Liver (tissue), 9 donors: ENCODE results near the gene AIG1. TPM values are rescaled to one million over a fixed set of nuclear protein-coding genes. Genes with fewer than 3 reads are reported as not detected.

Source experiments
- DNase-seq: peaks from one replicate; pipeline ENCODE4 v3.0.0-alpha.2; 2017; ENCODE audit warnings: low spot score
- H3K27ac ChIP-seq, 2 donors: one replicate each; pipeline ENCODE4 v1.7.0; 2013; ENCODE audit warnings: inconsistent platforms in 2 of 2, low read length in 2 of 2, control low read depth in 1 of 2, low read depth in 1 of 2, mild to moderate bottlenecking in 1 of 2
- H3K27me3 ChIP-seq, 4 donors: one replicate each; pipeline versions ENCODE4 v1.6.1 to v1.7.0; 2013; ENCODE audit warnings: low read length in 3 of 4, inconsistent platforms in 1 of 4, mild to moderate bottlenecking in 1 of 4, moderate library complexity in 1 of 4; ENCODE audit not compliant: control insufficient read depth in 4 of 4, insufficient read depth in 4 of 4
- H3K36me3 ChIP-seq, 4 donors: one replicate each; pipeline versions ENCODE4 v1.6.1 to v1.7.0; 2013; ENCODE audit warnings: low read length in 3 of 4, mild to moderate bottlenecking in 3 of 4, low read depth in 1 of 4, moderate library complexity in 1 of 4; ENCODE audit not compliant: control insufficient read depth in 4 of 4, insufficient read depth in 3 of 4
- H3K4me1 ChIP-seq, 4 donors: one replicate each; pipeline versions ENCODE4 v1.6.1 to v1.7.0; 2013; ENCODE audit warnings: low read length in 3 of 4, mild to moderate bottlenecking in 3 of 4, moderate library complexity in 1 of 4; ENCODE audit not compliant: control insufficient read depth in 4 of 4, insufficient read depth in 4 of 4
- H3K4me3 ChIP-seq, 3 donors: one replicate each; pipeline versions ENCODE4 v1.6.1 to v1.7.0; 2013; ENCODE audit warnings: low read length in 3 of 3, control low read depth in 1 of 3, low read depth in 1 of 3, mild to moderate bottlenecking in 1 of 3
- H3K9ac ChIP-seq, 2 donors: one replicate each; pipeline ENCODE4 v1.7.0; 2013; ENCODE audit warnings: low read length in 2 of 2, mild to moderate bottlenecking in 2 of 2, moderate library complexity in 2 of 2, control low read depth in 1 of 2, low read depth in 1 of 2
- H3K9me3 ChIP-seq, 4 donors: one replicate each; pipeline versions ENCODE4 v1.6.1 to v1.7.0; 2013; ENCODE audit warnings: low read length in 3 of 4; ENCODE audit not compliant: control insufficient read depth in 4 of 4
- EGR1 ChIP-seq, 2 donors: IDR thresholded peaks; 2 replicates each; pipeline ENCODE4 v1.6.1; 2016 to 2018; ENCODE audit warnings: antibody characterized with exemption in 2 of 2, low read depth in 2 of 2
- FOXA1 ChIP-seq: IDR thresholded peaks from 2 replicates; pipeline ENCODE4 v1.6.1; 2016; ENCODE audit warnings: antibody characterized with exemption
- GABPA ChIP-seq, 2 donors: IDR thresholded peaks in 1 of 2; conservative IDR thresholded peaks in 1 of 2; 2 replicates each; pipeline ENCODE4 v1.6.1; 2016; ENCODE audit warnings: antibody characterized with exemption in 2 of 2, mild to moderate bottlenecking in 1 of 2, moderate library complexity in 1 of 2
- HNF4A ChIP-seq, 2 donors: conservative IDR thresholded peaks; 2 replicates each; pipeline ENCODE4 v1.6.1; 2016; ENCODE audit warnings: antibody characterized with exemption in 2 of 2, mild to moderate bottlenecking in 2 of 2
- HNF4G ChIP-seq: IDR thresholded peaks from 2 replicates; pipeline ENCODE4 v1.6.1; 2016; ENCODE audit warnings: antibody characterized with exemption
- REST ChIP-seq: IDR thresholded peaks from 2 replicates; pipeline ENCODE4 v1.6.1; 2016; ENCODE audit warnings: antibody characterized with exemption, mild to moderate bottlenecking
- SP1 ChIP-seq: IDR thresholded peaks from 2 replicates; pipeline ENCODE4 v1.6.1; 2018; ENCODE audit warnings: antibody characterized with exemption, mild to moderate bottlenecking
- YY1 ChIP-seq: IDR thresholded peaks from 2 replicates; pipeline ENCODE4 v1.6.1; 2016; ENCODE audit warnings: antibody characterized with exemption, mild to moderate bottlenecking
- WGBS: extraction: QIAGEN DNeasy Blood & Tissue Kit; methylation state at CpG from one replicate; pipeline ENCODE4 v1.1.7; 2013; 5-methylcytosine and 5-hydroxymethylcytosine counted together
- polyA plus RNA-seq, 2 donors: library from polyadenylated mRNA; stranded (reverse) in 1 of 2; unstranded in 1 of 2; fragments of 200-250 nt in 1 of 2; fragments of >200 nt in 1 of 2; fragmentation: Nextera tagmentation in 1 of 2; extraction: Ambion mirVana in 1 of 2; gene quantifications; one replicate each; pipeline versions ENCODE4 v1.2.1 to v1.2.3, GENCODE V29; 2013 to 2015
- total RNA-seq, 2 donors: library from RNA; depleted of rRNA; stranded (reverse); fragments of >200 nt; gene quantifications; one replicate each; pipeline ENCODE4 v1.2.3, GENCODE V29; 2014
- TF ChIP-seq, protein P1 (sequence below): IDR thresholded peaks from 2 replicates; pipeline ENCODE4 v1.6.1; 2016; ENCODE audit warnings: antibody characterized with exemption
- donor health status: healthy.
- donor health status: healthy.
- donor health status: healthy.
- donor health status: healthy.
- donor health status: healthy.

The AIG1 gene
- total and polyA plus RNA-seq, 4 donors = 74.8 to 169 (median 121) TPM

- Histone ChIP-seq H3K9ac (no peak overlapping the region), H3K4me3 (no peak overlapping the region), H3K4me1 (peaks cover 0 to 44% (median 19%) of the 10 kb centered on the region in 4 donors), H3K27ac (no peak overlapping the region), H3K36me3 (no peaks in the 10 kb centered on the region), H3K27me3 (no peaks in the 10 kb centered on the region), H3K9me3 (no peaks in the 10 kb centered on the region)
- no peak for DNase-seq
- TF ChIP-seq, protein P1, sequence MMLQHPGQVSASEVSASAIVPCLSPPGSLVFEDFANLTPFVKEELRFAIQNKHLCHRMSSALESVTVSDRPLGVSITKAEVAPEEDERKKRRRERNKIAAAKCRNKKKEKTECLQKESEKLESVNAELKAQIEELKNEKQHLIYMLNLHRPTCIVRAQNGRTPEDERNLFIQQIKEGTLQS = no peak
- WGBS = 93% methylated on average over 4 of the region's 4 CpGs
Observed at GRCh38 chr6:143110572-143110971, 49.9 kb downstream of the AIG1 start.

DNA sequence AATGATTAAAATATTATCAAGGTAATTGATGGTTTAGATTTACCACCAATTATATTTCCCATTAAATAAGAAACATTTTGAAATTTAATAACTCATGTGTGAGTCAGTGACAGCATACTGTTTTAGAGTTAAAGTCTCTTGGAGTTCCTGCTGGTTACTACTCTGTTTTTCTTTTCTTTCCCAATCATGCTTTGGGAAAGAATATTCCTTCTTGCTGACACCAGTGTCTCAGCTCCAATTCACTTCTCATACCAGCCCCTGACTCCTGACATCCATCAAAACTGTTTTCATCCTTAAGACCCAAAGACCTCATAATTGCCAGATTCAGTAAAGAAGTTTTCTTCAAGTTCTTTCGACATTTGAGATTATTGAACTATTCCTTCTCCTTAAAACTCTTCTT is 50.3 kb downstream of the AIG1 start:
- Histone ChIP-seq H3K9ac (no peak overlapping the region), H3K27ac (no peak overlapping the region), H3K4me3 (no peak overlapping the region), H3K27me3 (no peaks in the 10 kb centered on the region), H3K9me3 (no peaks in the 10 kb centered on the region), H3K36me3 (no peaks in the 10 kb centered on the region), H3K4me1 (peaks cover 0 to 44% (median 19%) of the 10 kb centered on the region in 4 donors)
- TF ChIP-seq HNF4A (conservative IDR thresholded peaks at IDR 0.05) (no peak), EGR1 (IDR thresholded peaks at IDR 0.05; ENCODE audit: low read depth in 2 of 2) (no peak)
- DNase-seq = no peak
- WGBS = 91% methylated on average over 1 of the region's 1 CpG

- TF ChIP-seq EGR1 (IDR thresholded peaks at IDR 0.05; ENCODE audit: low read depth in 2 of 2) (no peak), HNF4G (no peak), FOXA1 (no peak), HNF4A (conservative IDR thresholded peaks at IDR 0.05) (no peak)
- H3K9ac ChIP-seq = no peak overlapping the region
- H3K27me3 ChIP-seq = no peaks in the 10 kb centered on the region
- H3K4me1 ChIP-seq = peaks cover 0 to 39% (median 19%) of the 10 kb centered on the region in 4 donors
- no peak for DNase-seq
- WGBS = 87% methylated on average over 4 of the region's 4 CpGs
- peak overlapping the region in 1 of 2 donors; percentile 82 for H3K27ac ChIP-seq
- H3K4me3 ChIP-seq = no peak overlapping the region
- no peaks in the 10 kb centered on the region for H3K36me3 ChIP-seq
- no peaks in the 10 kb centered on the region for H3K9me3 ChIP-seq
Observed at GRCh38 chr6:143111443-143111842, 50.8 kb downstream of the AIG1 start.

DNA sequence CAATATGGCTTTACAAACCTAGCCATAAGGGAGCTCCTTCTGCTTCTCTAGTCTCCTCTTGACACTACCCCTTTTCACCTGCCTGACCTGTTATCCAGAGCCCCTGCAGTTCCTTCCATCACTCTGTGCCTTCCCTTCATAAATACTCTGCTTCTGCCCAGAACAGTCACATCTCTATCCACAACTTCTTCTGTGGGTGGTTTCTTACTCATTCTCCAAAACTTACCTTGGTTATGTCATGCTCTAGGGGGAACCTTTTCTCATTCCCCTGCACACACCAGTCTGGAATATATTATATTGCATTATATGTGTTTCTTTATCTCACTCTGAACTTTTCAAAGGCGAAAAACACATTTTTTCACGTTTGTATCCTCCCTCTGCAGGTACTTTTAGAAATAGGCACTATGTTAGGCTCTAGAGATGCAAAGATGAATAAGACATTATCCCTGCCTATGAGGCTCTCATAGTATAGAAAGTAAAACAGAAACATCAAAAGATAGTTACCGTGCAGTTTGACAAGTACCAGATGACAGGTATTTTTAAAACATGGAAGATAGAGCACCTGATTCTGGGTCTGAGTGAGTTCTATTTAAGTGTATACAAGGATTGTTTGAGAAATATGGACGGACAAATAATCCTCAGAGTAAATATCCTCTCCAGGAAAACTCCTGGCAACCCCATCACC is 51.5 kb downstream of the AIG1 start:
- 66% methylated on average over 4 of the region's 4 CpGs for WGBS
- H3K4me3 ChIP-seq = no peak overlapping the region
- no peaks in the 10 kb centered on the region for H3K36me3 ChIP-seq
- H3K9ac ChIP-seq = no peak overlapping the region
- no peak for DNase-seq
- TF ChIP-seq GABPA (IDR thresholded peaks at IDR 0.05 in 1 of 2, conservative IDR thresholded peaks at IDR 0.05 in 1 of 2) = no peak
- TF ChIP-seq YY1 = peak; percentile 16
- TF ChIP-seq HNF4G = no peak
- TF ChIP-seq REST = no peak
- TF ChIP-seq, protein P1 = no peak
- no peak for TF ChIP-seq SP1
- no peak for TF ChIP-seq EGR1 (IDR thresholded peaks at IDR 0.05; ENCODE audit: low read depth in 2 of 2)
- H3K4me1 ChIP-seq = peaks cover 0 to 31% (median 15%) of the 10 kb centered on the region in 4 donors
- no peaks in the 10 kb centered on the region for H3K27me3 ChIP-seq
- H3K9me3 ChIP-seq = no peaks in the 10 kb centered on the region
- H3K27ac ChIP-seq = peak overlapping the region; percentile 49 to 82
